Left lung (tissue), 10 donors: ENCODE results near the gene FAM229A. TPM values are rescaled to one million over a fixed set of nuclear protein-coding genes. Genes with fewer than 3 reads are reported as not detected.
A peak's percentile ranks its signal among the peaks of the same experiment; 100 is the strongest.

Experiments used
- ATAC-seq: fragments of 200-7000 bp; cut with Tn5 transposase; one replicate; pipeline ENCODE4 v1.9.1; 2020; ENCODE audit warnings: moderate library complexity
- DNase-seq, 4 donors: peaks; one replicate each; pipeline ENCODE4 v3.0.0-alpha.2; 2013 to 2020
- H3K27ac ChIP-seq, 2 donors: fragments of 200-600 bp; sonication (generic) in 1 of 2; one replicate each; pipeline versions ENCODE4 v1.5.0 to v1.8.0; 2020 to 2021
- H3K27me3 ChIP-seq, 2 donors: fragments of 200-600 bp; sonication (generic) in 1 of 2; one replicate each; pipeline versions ENCODE4 v1.5.0 to v1.8.0; 2020 to 2021
- H3K36me3 ChIP-seq, 2 donors: fragments of 200-600 bp; sonication (generic) in 1 of 2; one replicate each; pipeline versions ENCODE4 v1.5.0 to v1.8.0; 2020 to 2021
- H3K4me1 ChIP-seq, 2 donors: fragments of 200-600 bp; one replicate each; pipeline ENCODE4 v1.8.0; 2021
- H3K4me3 ChIP-seq, 2 donors: fragments of 200-600 bp; sonication (generic) in 1 of 2; one replicate each; pipeline versions ENCODE4 v1.5.0 to v1.8.0; 2020 to 2021; ENCODE audit warnings: mild to moderate bottlenecking in 1 of 2
- H3K9me3 ChIP-seq, 2 donors: fragments of 200-600 bp; sonication (generic) in 1 of 2; one replicate each; pipeline versions ENCODE4 v1.5.0 to v1.8.0; 2020 to 2021
- CTCF ChIP-seq, 2 donors: fragments of 200-600 bp; sonication (generic) in 1 of 2; IDR thresholded peaks; one replicate each; pipeline versions ENCODE4 v1.5.0 to v1.8.0; 2021; ENCODE audit warnings: antibody characterized with exemption in 2 of 2
- intact Hi-C, 2 donors: fragments of 100-400 bp; cut with DNase I; formaldehyde crosslinking; loops; one replicate each; pipeline versions ENCODE4 v1.11.2 to v1.14.2; 2022
- polyA plus RNA-seq, 6 donors: library from polyadenylated mRNA; unstranded; fragments of 120-200 nt; gene quantifications; one replicate each; pipeline ENCODE4 v1.2.1, GENCODE V29; 2013; ENCODE audit not compliant: insufficient read length in 6 of 6
- total RNA-seq, 2 donors: library from RNA; stranded (reverse); fragmentation: NEBNext Ultra II Directional; extraction: Animal tissue kit (Norgen Biotek cat#: 25700); gene quantifications; one replicate each; pipeline ENCODE4 v1.2.1, GENCODE V29; 2021
- donor health status: DM: no; HTN: yes; CAD: no.
- donor health status: DM: no; HTN: no; CAD: no.

The FAM229A gene
- total and polyA plus RNA-seq, 8 donors, result 4.4 to 14.0 (median 6.7) TPM

GRCh38 chr1:32377541-32378220 is 15.4 kb upstream of the FAM229A start:
- Histone ChIP-seq H3K4me3 (no peak overlapping the region), H3K9me3 (no peaks in the 10 kb centered on the region), H3K27ac (no peak overlapping the region), H3K36me3 (peaks cover 0 to 100% of the 10 kb centered on the region in 2 donors), H3K27me3 (no peaks in the 10 kb centered on the region), H3K4me1 (no peaks in the 10 kb centered on the region)
- ATAC-seq, result no peak
- no peak for TF ChIP-seq CTCF (IDR thresholded peaks at IDR 0.05)
- no peak for DNase-seq
- intact Hi-C loops, result no loop called here

DNA sequence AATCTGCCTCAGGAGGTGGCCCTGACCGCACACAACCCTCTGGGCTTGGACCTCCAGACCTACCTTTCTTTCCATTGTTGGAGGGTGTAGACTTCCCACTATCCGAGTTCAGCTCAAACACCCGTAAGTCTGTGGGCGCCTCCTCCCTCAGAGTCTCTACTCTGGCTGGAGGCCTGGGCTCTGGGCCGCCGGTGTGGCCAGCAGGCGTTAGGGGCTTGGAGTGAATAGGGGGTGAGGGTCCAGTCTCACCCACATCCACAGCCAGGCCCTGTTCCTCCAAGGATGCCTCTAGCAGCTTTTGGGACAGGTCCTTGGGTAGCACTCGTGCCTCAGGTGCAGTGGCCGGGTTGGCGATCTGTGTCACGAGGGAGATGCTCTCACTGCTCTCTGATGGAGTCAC is 13.9 kb upstream of the FAM229A start:
- ATAC-seq, result no peak
- no peak overlapping the region for H3K4me3 ChIP-seq
- TF ChIP-seq CTCF (IDR thresholded peaks at IDR 0.05), result no peak
- H3K27me3 ChIP-seq, result no peaks in the 10 kb centered on the region
- DNase-seq, result no peak
- intact Hi-C loops, result no loop called here
- H3K36me3 ChIP-seq, result peaks cover 0 to 100% of the 10 kb centered on the region in 2 donors
- no peaks in the 10 kb centered on the region for H3K9me3 ChIP-seq
- no peaks in the 10 kb centered on the region for H3K4me1 ChIP-seq
- H3K27ac ChIP-seq, result no peak overlapping the region

DNA sequence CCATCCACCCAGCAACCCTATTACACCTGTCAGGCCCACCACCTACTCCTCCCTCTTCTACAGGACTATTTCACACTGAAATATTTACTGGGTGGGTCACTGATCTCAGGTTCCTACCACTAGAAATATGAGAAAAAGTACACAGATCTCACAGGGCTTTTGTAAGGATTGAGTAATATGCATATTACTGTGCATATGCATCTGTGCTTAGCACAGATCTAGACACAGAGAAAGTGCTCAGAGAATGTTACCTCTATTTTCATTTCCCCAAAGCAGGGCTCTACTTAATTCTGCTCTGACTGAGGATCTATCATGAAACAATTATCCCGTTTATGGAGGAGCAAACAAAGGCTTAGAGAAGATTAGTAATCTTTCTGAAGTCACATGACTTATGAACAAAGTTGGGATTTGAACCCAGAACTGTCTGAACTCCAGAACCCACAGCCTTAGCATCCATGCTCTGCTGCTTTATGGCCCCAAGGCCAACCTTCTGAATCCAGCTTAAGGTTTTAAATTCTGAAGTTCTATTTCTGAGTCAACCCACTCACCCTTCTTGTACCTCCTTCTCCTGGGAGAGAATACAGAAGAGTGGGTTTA is 11.8 kb upstream of the FAM229A start:
- H3K27me3 ChIP-seq, result no peaks in the 10 kb centered on the region
- TF ChIP-seq CTCF (IDR thresholded peaks at IDR 0.05), result no peak
- no peaks in the 10 kb centered on the region for H3K9me3 ChIP-seq
- no peak overlapping the region for H3K4me3 ChIP-seq
- ATAC-seq (no peak), DNase-seq (no peak)
- intact Hi-C loops, result no loop called here
- no peak overlapping the region for H3K27ac ChIP-seq
- H3K36me3 ChIP-seq, result peaks cover 0 to 99% of the 10 kb centered on the region in 2 donors
- H3K4me1 ChIP-seq, result no peaks in the 10 kb centered on the region

DNA sequence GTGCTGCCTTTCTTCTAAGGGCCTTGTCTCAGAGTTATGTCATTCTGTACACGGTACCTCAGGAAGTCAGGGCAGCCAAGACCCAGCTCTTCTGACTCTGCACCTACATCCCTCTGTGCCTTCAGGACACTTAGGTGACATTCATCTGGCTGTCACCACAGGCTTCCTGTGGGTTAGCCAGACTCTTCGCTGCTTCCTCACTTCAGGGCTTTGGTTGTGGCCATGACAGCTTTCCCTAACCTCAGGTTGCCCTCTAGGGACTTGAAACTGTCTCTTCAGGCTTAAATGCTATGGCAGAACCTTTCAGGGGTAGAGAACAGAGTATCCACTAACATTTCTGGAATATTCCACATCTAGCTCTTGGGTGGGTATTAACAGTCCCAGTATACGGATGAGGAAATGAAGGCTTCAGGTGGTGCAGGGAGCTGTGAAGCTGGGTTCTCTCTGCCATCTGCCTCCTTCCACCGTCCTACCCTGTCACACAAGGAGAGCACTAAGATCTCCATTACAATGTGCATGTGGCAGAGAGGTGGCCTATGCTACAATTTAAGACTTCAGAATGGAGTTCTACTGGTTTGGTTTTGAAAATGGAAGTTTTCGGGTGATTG is 10.0 kb upstream of the FAM229A start:
- no peak for TF ChIP-seq CTCF (IDR thresholded peaks at IDR 0.05)
- no peak for DNase-seq
- Histone ChIP-seq H3K4me1 (no peaks in the 10 kb centered on the region), H3K9me3 (no peaks in the 10 kb centered on the region), H3K36me3 (peaks cover 0 to 99% of the 10 kb centered on the region in 2 donors), H3K27me3 (no peaks in the 10 kb centered on the region), H3K27ac (no peak overlapping the region), H3K4me3 (no peak overlapping the region)
- ATAC-seq, result peak; percentile 34
- intact Hi-C loops, result no loop called here

DNA sequence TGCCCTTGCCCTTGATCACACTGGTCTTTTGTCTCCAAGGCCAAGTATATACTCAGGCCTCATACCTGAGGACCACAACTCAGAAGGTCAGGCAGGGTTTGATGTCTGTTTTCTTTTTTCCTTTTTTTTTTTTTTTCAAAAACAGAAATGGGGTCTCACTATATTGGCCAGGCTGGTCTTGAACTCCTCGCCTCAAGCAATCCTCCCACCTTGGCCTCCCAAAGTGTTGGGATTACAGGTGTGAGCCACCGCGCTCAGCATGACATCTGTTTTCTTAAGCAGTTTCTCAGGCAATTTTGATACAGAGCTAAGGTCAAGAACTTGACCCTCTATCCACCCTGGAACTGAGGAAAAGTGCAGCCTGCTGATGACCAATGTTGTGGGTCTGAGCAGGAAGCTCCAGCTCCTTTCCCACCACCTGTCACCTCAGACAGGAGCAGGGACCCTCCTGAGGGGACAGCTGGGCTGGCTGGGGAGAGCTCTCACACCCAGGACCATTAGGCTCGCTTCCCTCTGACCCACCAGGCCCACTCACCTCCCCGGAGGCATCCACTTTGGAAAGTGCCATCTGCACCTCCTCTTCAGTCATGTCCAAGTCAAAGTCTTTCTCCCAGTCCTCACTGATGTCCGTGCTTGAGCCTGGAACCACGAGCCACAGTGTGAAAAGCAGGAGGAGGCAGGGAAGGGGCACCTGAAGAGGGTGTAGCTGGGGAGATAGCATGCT is 5.8 kb upstream of the FAM229A start:
- no peaks in the 10 kb centered on the region for H3K27me3 ChIP-seq
- no peak overlapping the region for H3K4me3 ChIP-seq
- no peak for DNase-seq
- TF ChIP-seq CTCF (IDR thresholded peaks at IDR 0.05), result no peak
- no peaks in the 10 kb centered on the region for H3K9me3 ChIP-seq
- intact Hi-C loops, result no loop called here
- H3K4me1 ChIP-seq, result no peaks in the 10 kb centered on the region
- no peak overlapping the region for H3K27ac ChIP-seq
- ATAC-seq, result no peak
- peaks cover 0 to 97% of the 10 kb centered on the region in 2 donors for H3K36me3 ChIP-seq
